H1 (cell line): ENCODE results near the gene OGFOD3. TPM values are rescaled to one million over a fixed set of nuclear protein-coding genes. Genes with fewer than 3 reads are reported as not detected.

Experiments
- CTCF ChIA-PET: fragments of 300-600 bp; sonication (Branson Sonifier 250); formaldehyde crosslinking; loops from one replicate; lab custom pipeline; 2021; ENCODE audit not compliant: partially characterized antibody; lab: Charles Lee
- POLR2A ChIA-PET: fragments of 300-600 bp; sonication (Branson Sonifier 250); formaldehyde crosslinking; loops from one replicate; lab custom pipeline; 2021; ENCODE audit warnings: inconsistent platforms; ENCODE audit not compliant: partially characterized antibody; lab: Charles Lee
- DNase-seq, 2 experiments: peaks; one replicate each; pipeline versions ENCODE4 v3.0.0 to v3.0.0-alpha.2; 2010 to 2022; ENCODE audit warnings: low spot score in 2 of 2, low read depth in 1 of 2, mixed read lengths in 1 of 2
- FAIRE-seq: peaks from 2 replicates; lab custom pipeline; 2011; peaks lifted over from hg19 to GRCh38; lab: Jason Lieb, UNC
- H2AFZ ChIP-seq: 2 replicates; pipeline ENCODE4 v1.8.1; 2012; ENCODE audit warnings: low read length, inconsistent platforms
- H2AK5ac ChIP-seq: 2 replicates; pipeline ENCODE4 v1.6.1; 2013; ENCODE audit warnings: low read depth, low read length
- H2BK120ac ChIP-seq: replicated peaks from 2 replicates; pipeline ENCODE3; 2013; ENCODE audit warnings: low read depth, low read length, inconsistent platforms
- H2BK12ac ChIP-seq: 2 replicates; pipeline ENCODE4 v1.6.1; 2013; ENCODE audit warnings: low read depth, low read length
- H2BK15ac ChIP-seq: 2 replicates; pipeline ENCODE4 v1.6.1; 2013; ENCODE audit warnings: low read length
- H2BK20ac ChIP-seq: 2 replicates; pipeline ENCODE4 v1.6.1; 2013; ENCODE audit warnings: low read length
- H2BK5ac ChIP-seq: 2 replicates; pipeline ENCODE4 v1.6.1; 2013; ENCODE audit warnings: low read depth, low read length
- H3K14ac ChIP-seq: 2 replicates; pipeline ENCODE4 v1.6.1; 2013; ENCODE audit warnings: inconsistent platforms; ENCODE audit not compliant: insufficient read length
- H3K18ac ChIP-seq: 2 replicates; pipeline ENCODE4 v1.6.1; 2013; ENCODE audit warnings: low read length; ENCODE audit errors: extremely low read depth
- H3K23ac ChIP-seq: 2 replicates; pipeline ENCODE4 v1.6.1; 2013; ENCODE audit warnings: inconsistent platforms; ENCODE audit not compliant: insufficient read length
- H3K23me2 ChIP-seq: 2 replicates; pipeline ENCODE4 v1.6.1; 2013; ENCODE audit warnings: low read depth, low read length
- H3K27ac ChIP-seq: 2 replicates; pipeline ENCODE4 v1.6.1; 2011; ENCODE audit warnings: low read depth, low read length, inconsistent platforms
- H3K27me3 ChIP-seq, 4 experiments: replicated peaks in 1 of 4; 1 replicate in 1 of 4; 2 replicates in 3 of 4; pipeline versions ENCODE4 v1.6.1 to v1.8.1; 2011 to 2013; ENCODE audit warnings: low read length in 3 of 4, mild to moderate bottlenecking in 3 of 4, inconsistent platforms in 2 of 4, mixed read lengths in 2 of 4, moderate library complexity in 1 of 4; ENCODE audit not compliant: control insufficient read depth in 3 of 4, insufficient read depth in 3 of 4; ENCODE audit errors: extremely low read depth in 1 of 4
- H3K36me3 ChIP-seq, 4 experiments: 2 replicates each; pipeline versions ENCODE4 v1.6.1 to v1.8.1; 2011 to 2013; ENCODE audit warnings: mild to moderate bottlenecking in 4 of 4, low read length in 3 of 4, moderate library complexity in 2 of 4, control low read depth in 1 of 4, inconsistent platforms in 1 of 4; ENCODE audit not compliant: insufficient read depth in 4 of 4, control insufficient read depth in 2 of 4
- H3K4ac ChIP-seq: replicated peaks from 2 replicates; pipeline ENCODE3; 2013; ENCODE audit warnings: low read length, low read depth, mixed read lengths, inconsistent platforms; ENCODE audit not compliant: insufficient read length
- H3K4me1 ChIP-seq, 4 experiments: replicated peaks in 1 of 4; 1 replicate in 1 of 4; 2 replicates in 3 of 4; pipeline versions ENCODE4 v1.6.1 to v1.8.1; 2011 to 2013; ENCODE audit warnings: low read length in 3 of 4, inconsistent platforms in 2 of 4, mixed read lengths in 1 of 4; ENCODE audit not compliant: insufficient read depth in 4 of 4, control insufficient read depth in 3 of 4
- H3K4me2 ChIP-seq, 2 experiments: 2 replicates each; pipeline versions ENCODE4 v1.6.1 to v1.8.1; 2011 to 2013; ENCODE audit warnings: low read depth in 2 of 2, low read length in 2 of 2, control low read depth in 1 of 2, inconsistent platforms in 1 of 2, mild to moderate bottlenecking in 1 of 2; ENCODE audit not compliant: insufficient read depth in 1 of 2
- H3K4me3 ChIP-seq, 4 experiments: fragments of 200-600, 300-600 bp in 1 of 4; sonication (generic), shearing (Covaris generic), sonication (Bioruptor Twin) in 1 of 4; 2 replicates each; pipeline versions ENCODE4 v1.5.1 to v1.8.1; 2011 to 2016; ENCODE audit warnings: low read length in 4 of 4, low read depth in 3 of 4, control low read depth in 2 of 4, inconsistent platforms in 2 of 4, mild to moderate bottlenecking in 2 of 4, mixed read lengths in 1 of 4, moderate library complexity in 1 of 4; ENCODE audit not compliant: insufficient read depth in 2 of 4; ENCODE audit errors: extremely low read depth in 1 of 4
- H3K56ac ChIP-seq: replicated peaks from 2 replicates; pipeline ENCODE3; 2013; ENCODE audit warnings: low read depth, mild to moderate bottlenecking, mixed read lengths, low read length, inconsistent platforms; ENCODE audit not compliant: insufficient read length
- H3K79me1 ChIP-seq: 2 replicates; pipeline ENCODE4 v1.6.1; 2013; ENCODE audit warnings: low read depth, low read length, control low read depth
- H3K79me2 ChIP-seq, 2 experiments: 2 replicates each; pipeline versions ENCODE4 v1.6.1 to v1.8.1; 2012 to 2013; ENCODE audit warnings: low read length in 2 of 2, mild to moderate bottlenecking in 2 of 2, inconsistent platforms in 1 of 2; ENCODE audit not compliant: insufficient read depth in 2 of 2, control insufficient read depth in 1 of 2
- H3K9ac ChIP-seq, 4 experiments: replicated peaks in 1 of 4; 1 replicate in 1 of 4; 2 replicates in 3 of 4; pipeline versions ENCODE4 v1.6.1 to v1.8.1; 2011 to 2013; ENCODE audit warnings: low read depth in 3 of 4, low read length in 3 of 4, control low read depth in 2 of 4, mild to moderate bottlenecking in 2 of 4, moderate library complexity in 2 of 4, inconsistent platforms in 1 of 4; ENCODE audit errors: extremely low read depth in 1 of 4
- H3K9me3 ChIP-seq, 2 experiments: 2 replicates each; pipeline versions ENCODE4 v1.6.1 to v1.8.1; 2012 to 2013; ENCODE audit warnings: mild to moderate bottlenecking in 2 of 2, moderate library complexity in 2 of 2, control low read depth in 1 of 2, inconsistent platforms in 1 of 2, low read depth in 1 of 2, low read length in 1 of 2, mixed read lengths in 1 of 2; ENCODE audit not compliant: insufficient read depth in 2 of 2
- H4K20me1 ChIP-seq, 2 experiments: replicated peaks in 1 of 2; 2 replicates each; pipeline versions ENCODE3 to v1.8.1; 2011 to 2013; ENCODE audit warnings: inconsistent platforms in 2 of 2, low read length in 2 of 2, mild to moderate bottlenecking in 1 of 2; ENCODE audit not compliant: insufficient read depth in 2 of 2, control insufficient read depth in 1 of 2
- H4K5ac ChIP-seq: 2 replicates; pipeline ENCODE4 v1.6.1; 2013; ENCODE audit warnings: low read length, low read depth, mixed read lengths, inconsistent platforms; ENCODE audit not compliant: insufficient read length
- H4K8ac ChIP-seq: 2 replicates; pipeline ENCODE4 v1.8.0; 2013; ENCODE audit warnings: mild to moderate bottlenecking, moderate library complexity, low read length, inconsistent platforms; ENCODE audit not compliant: insufficient read depth; ENCODE audit errors: extremely low read depth
- H4K91ac ChIP-seq: replicated peaks from 2 replicates; pipeline ENCODE3; 2013; ENCODE audit warnings: low read length, mixed read lengths, inconsistent platforms; ENCODE audit not compliant: insufficient read length
- BCL11A ChIP-seq, 2 experiments: IDR thresholded peaks; one replicate each; pipeline ENCODE4 v1.6.1; 2011; ENCODE audit warnings: low read depth in 2 of 2, low read length in 2 of 2, mild to moderate bottlenecking in 2 of 2
- CBX8 ChIP-seq: fragments of 300-800, 300-1000 bp; sonication (generic); IDR thresholded peaks from 2 replicates; pipeline ENCODE4 v1.7.1; 2016; ENCODE audit warnings: low read depth, low read length, borderline replicate concordance
- CHD1 ChIP-seq: IDR thresholded peaks from 2 replicates; pipeline ENCODE4 v1.6.1; 2012; ENCODE audit warnings: low read depth, low read length, improper control_type of control experiment
- CHD2 ChIP-seq: IDR thresholded peaks from 2 replicates; pipeline ENCODE4 v1.6.1; 2012; ENCODE audit warnings: low read length, improper control_type of control experiment
- EP300 ChIP-seq, 2 experiments: IDR thresholded peaks; 1 replicate in 1 of 2; 2 replicates in 1 of 2; pipeline ENCODE4 v1.6.1; 2011 to 2012; ENCODE audit warnings: low read depth in 2 of 2, low read length in 2 of 2, mild to moderate bottlenecking in 2 of 2, borderline replicate concordance in 1 of 2, inconsistent platforms in 1 of 2, moderate library complexity in 1 of 2
- GTF2F1 ChIP-seq: IDR thresholded peaks from 2 replicates; pipeline ENCODE4 v1.6.1; 2012; ENCODE audit warnings: low read depth, low read length, improper control_type of control experiment, borderline replicate concordance
- JUND ChIP-seq: IDR thresholded peaks from 2 replicates; pipeline ENCODE4 v1.6.1; 2011; ENCODE audit warnings: mild to moderate bottlenecking, improper control_type of control experiment, low read length
- POLR2AphosphoS5 ChIP-seq: IDR thresholded peaks from 2 replicates; pipeline ENCODE4 v1.6.1; 2011; ENCODE audit warnings: low read depth, low read length
- SP4 ChIP-seq: IDR thresholded peaks from 2 replicates; pipeline ENCODE4 v1.6.1; 2012; ENCODE audit warnings: low read length, inconsistent platforms
- SRF ChIP-seq: IDR thresholded peaks from 2 replicates; pipeline ENCODE4 v1.6.1; 2011; ENCODE audit warnings: mild to moderate bottlenecking, low read depth, low read length, moderate library complexity
- TAF1 ChIP-seq: IDR thresholded peaks from 2 replicates; pipeline ENCODE4 v1.6.1; 2011; ENCODE audit warnings: mild to moderate bottlenecking, low read depth, low read length
- TBP ChIP-seq: IDR thresholded peaks from 2 replicates; pipeline ENCODE4 v1.6.1; 2011; ENCODE audit warnings: low read depth, low read length, improper control_type of control experiment
- WGBS, 2 experiments: shearing (Covaris generic) in 1 of 2; methylation state at CpG; one replicate each; pipeline versions ENCODE4 v1.1.6 to v1.1.7; 2013 to 2015; ENCODE audit warnings: low lambda C conversion rate in 2 of 2, mixed read lengths in 2 of 2, inconsistent platforms in 1 of 2, low coverage in 1 of 2, missing lambda C conversion rate in 1 of 2; ENCODE audit not compliant: insufficient replicate concordance in 2 of 2, insufficient coverage in 1 of 2, insufficient read length in 1 of 2; ENCODE audit errors: extremely low coverage in 1 of 2, missing lambda C conversion rate in 1 of 2; 5-methylcytosine and 5-hydroxymethylcytosine counted together
- polyA plus RNA-seq, 7 experiments: library from polyadenylated mRNA; depleted of rRNA in 3 of 7; stranded (reverse) in 5 of 7; unstranded in 2 of 7; fragments of >200 nt in 5 of 7; fragments of 200-250 nt in 2 of 7; gene quantifications; 1 replicate in 5 of 7; 2 replicates in 1 of 7; 4 replicates in 1 of 7; pipeline versions ENCODE4 v1.2.1 to v1.2.3, GENCODE V29; 2011 to 2013; ENCODE audit warnings: missing spikeins in 2 of 7, mixed read lengths in 2 of 7
- total RNA-seq: library from RNA; stranded (reverse); fragmentation: NEBNext Ultra II Directional; extraction: Animal tissue kit (Norgen Biotek cat#: 25700); gene quantifications from 2 replicates; pipeline ENCODE4 v1.2.1, GENCODE V29; 2021
- TF ChIP-seq, protein P1 (sequence below): IDR thresholded peaks from 2 replicates; pipeline ENCODE4 v1.6.1; 2012; ENCODE audit warnings: low read length, inconsistent platforms

Gene OGFOD3
- total and polyA plus RNA-seq, 2 of the 8 experiments (the other 6 are each of a cell fraction or from before 2014, with no cell fraction given), result 21.1 to 21.8 TPM

DNA sequence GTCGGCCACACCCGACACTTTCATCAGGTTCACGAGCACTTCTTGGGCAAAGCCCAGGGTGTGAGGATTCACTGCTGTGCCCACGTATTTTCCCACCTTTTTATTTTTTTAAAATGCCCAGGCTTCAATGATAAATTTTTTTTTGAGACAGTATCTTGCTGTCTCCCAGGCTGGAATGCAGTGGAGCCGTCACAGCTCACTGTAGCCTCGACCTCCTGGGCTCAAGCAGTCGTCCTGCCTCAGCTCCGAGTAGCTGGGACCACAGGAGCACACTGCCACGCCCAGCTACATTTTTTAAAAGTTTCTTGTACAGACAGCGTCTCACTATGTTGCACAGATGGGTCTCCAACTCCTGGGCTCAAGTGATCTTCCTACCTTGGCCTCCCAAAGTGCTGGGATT lies 29.0 kb downstream of the OGFOD3 start:
- CTCF ChIA-PET, result interaction anchor here (1.4 to 1.7 kb wide), 4 partner anchors 11 to 34 kb away, joined by 3 read pairs; no protein-coding TSS in a partner anchor
- no peak overlapping the region for H2BK5ac ChIP-seq
- H2BK12ac ChIP-seq, result no peak overlapping the region
- POLR2A ChIA-PET, result no interaction called here
- H3K9ac ChIP-seq, result no peak overlapping the region
- FAIRE-seq, result no peak
- H4K20me1 ChIP-seq, result peaks cover 0 to 1% of the 10 kb centered on the region in 2 experiments
- no peak overlapping the region for H2BK20ac ChIP-seq
- no peak overlapping the region for H3K4me3 ChIP-seq
- no peak overlapping the region for H2BK15ac ChIP-seq
- no peak overlapping the region for H3K18ac ChIP-seq
- no peak overlapping the region for H2AFZ ChIP-seq
- no peak overlapping the region for H2AK5ac ChIP-seq
- no peak overlapping the region for H3K4me2 ChIP-seq
- WGBS, 2 experiments, result 93% methylated on average over 10 of the region's 10 CpGs; no CpG with 5 or more reads in 1 of the 2 experiments
- H3K79me2 ChIP-seq, result no peaks in the 10 kb centered on the region
- H3K23ac ChIP-seq, result no peak overlapping the region
- H3K27me3 ChIP-seq, result no peaks in the 10 kb centered on the region
- no peak overlapping the region for H3K56ac ChIP-seq
- no peak overlapping the region for H3K14ac ChIP-seq
- no peaks in the 10 kb centered on the region for H3K79me1 ChIP-seq
- 0 out of 8 replicates have a peak, but pooled peaks cover 0 to 2% (median 0%) of the 10 kb centered on the region in 4 experiments for H3K36me3 ChIP-seq
- no peak overlapping the region for H4K91ac ChIP-seq
- DNase-seq, result no peak
- H4K5ac ChIP-seq, result no peak overlapping the region
- TF ChIP-seq TBP (no peak), CBX8 (no peak), BCL11A (IDR thresholded peaks at IDR 0.05; ENCODE audit: low read depth in 2 of 2, low read length in 2 of 2) (no peak), CHD2 (no peak), GTF2F1 (no peak), CHD1 (no peak), TAF1 (no peak), SRF (no peak), EP300 (IDR thresholded peaks at IDR 0.05; ENCODE audit: borderline replicate concordance in 1 of 2, low read depth in 2 of 2, low read length in 2 of 2) (no peak), JUND (no peak), POLR2AphosphoS5 (no peak), SP4 (no peak)
- TF ChIP-seq, protein P1, sequence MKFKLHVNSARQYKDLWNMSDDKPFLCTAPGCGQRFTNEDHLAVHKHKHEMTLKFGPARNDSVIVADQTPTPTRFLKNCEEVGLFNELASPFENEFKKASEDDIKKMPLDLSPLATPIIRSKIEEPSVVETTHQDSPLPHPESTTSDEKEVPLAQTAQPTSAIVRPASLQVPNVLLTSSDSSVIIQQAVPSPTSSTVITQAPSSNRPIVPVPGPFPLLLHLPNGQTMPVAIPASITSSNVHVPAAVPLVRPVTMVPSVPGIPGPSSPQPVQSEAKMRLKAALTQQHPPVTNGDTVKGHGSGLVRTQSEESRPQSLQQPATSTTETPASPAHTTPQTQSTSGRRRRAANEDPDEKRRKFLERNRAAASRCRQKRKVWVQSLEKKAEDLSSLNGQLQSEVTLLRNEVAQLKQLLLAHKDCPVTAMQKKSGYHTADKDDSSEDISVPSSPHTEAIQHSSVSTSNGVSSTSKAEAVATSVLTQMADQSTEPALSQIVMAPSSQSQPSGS, result no peak
- TF ChIP-seq, all 59 proteins: peak for 0
- H3K27ac ChIP-seq, result no peak overlapping the region
- H3K4me1 ChIP-seq, result peaks cover 0 to 8% (median 5%) of the 10 kb centered on the region in 4 experiments; a peak in 5 of 7 replicates
- no peak overlapping the region for H3K4ac ChIP-seq
- no peak overlapping the region; the same call in 1 of the 2 replicates for H4K8ac ChIP-seq
- H3K23me2 ChIP-seq, result no peaks in the 10 kb centered on the region
- H2BK120ac ChIP-seq, result no peak overlapping the region
- H3K9me3 ChIP-seq, result no peaks in the 10 kb centered on the region
